Measurements from ENCODE around the gene ENG.
"Not testable (repeated sequence)": the region's sequence is repeated elsewhere in the genome, so short reads cannot be mapped to it uniquely, and the experiment has no call there.

Gene ENG

DNA sequence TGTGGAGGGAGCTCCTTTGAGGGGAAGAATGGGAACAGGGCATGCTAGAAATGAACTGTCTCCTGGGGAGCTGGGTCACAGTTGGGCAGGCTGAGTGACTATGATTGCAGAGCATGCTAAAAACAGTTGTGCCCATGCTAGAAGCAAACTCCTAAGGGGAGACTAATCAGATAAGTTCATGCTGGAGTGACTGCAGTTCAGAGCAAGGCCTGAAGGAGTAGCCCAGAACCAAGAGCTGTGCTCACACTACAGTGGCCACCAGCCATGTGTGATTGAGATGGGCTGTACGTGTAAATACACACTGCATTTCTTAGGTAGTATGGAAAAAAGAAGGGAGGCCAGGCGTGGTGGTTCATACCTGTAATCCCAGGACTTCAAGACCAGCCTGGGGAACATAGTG lies 33.3 kb upstream of the ENG start:
- no peaks in the 10 kb centered on the region for H3K27me3 ChIP-seq
- peaks cover 10% of the 10 kb centered on the region for H3K4me1 ChIP-seq
- H3K4me3 ChIP-seq (ENCODE audit: low read depth, low read length), result no peak overlapping the region
- no peaks in the 10 kb centered on the region for H3K9me3 ChIP-seq
- no peak for DNase-seq
- H3K36me3 ChIP-seq, result peaks cover 50% of the 10 kb centered on the region
- TF ChIP-seq, protein P1, sequence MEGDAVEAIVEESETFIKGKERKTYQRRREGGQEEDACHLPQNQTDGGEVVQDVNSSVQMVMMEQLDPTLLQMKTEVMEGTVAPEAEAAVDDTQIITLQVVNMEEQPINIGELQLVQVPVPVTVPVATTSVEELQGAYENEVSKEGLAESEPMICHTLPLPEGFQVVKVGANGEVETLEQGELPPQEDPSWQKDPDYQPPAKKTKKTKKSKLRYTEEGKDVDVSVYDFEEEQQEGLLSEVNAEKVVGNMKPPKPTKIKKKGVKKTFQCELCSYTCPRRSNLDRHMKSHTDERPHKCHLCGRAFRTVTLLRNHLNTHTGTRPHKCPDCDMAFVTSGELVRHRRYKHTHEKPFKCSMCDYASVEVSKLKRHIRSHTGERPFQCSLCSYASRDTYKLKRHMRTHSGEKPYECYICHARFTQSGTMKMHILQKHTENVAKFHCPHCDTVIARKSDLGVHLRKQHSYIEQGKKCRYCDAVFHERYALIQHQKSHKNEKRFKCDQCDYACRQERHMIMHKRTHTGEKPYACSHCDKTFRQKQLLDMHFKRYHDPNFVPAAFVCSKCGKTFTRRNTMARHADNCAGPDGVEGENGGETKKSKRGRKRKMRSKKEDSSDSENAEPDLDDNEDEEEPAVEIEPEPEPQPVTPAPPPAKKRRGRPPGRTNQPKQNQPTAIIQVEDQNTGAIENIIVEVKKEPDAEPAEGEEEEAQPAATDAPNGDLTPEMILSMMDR (IDR thresholded peaks at IDR 0.05; ENCODE audit: low read depth, low read length), result peak; percentile 44

DNA sequence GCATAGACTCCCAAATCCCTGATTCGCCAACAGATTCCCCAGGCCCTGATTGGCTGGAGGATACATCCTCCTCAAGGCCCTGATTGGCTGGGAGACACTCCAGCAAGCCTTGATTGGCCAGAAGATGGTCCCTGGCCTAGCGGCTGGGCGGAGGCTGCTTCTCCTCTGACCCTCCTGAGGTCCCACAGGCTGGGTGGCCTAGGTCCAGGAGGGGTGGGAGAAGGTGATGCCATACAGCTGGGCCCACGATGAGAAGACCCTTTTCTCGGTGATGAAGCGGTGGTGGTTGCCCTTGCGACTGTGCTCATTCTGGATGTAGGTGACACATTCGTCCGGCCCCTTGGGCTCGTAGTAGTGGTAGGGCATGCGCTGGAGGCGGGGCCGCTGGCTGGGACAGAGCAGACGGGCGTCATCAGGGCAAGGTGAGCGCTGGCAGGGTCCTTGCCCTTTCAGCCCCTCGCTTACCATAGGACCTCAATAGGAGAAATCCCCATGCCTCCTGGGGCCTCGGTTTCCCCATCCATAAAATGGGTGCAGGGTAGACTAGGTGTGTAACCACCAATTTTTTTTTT lies 32.0 kb upstream of the ENG start:
- H3K9me3 ChIP-seq, result no peaks in the 10 kb centered on the region
- TF ChIP-seq, protein P1 (IDR thresholded peaks at IDR 0.05; ENCODE audit: low read depth, low read length), result no peak
- H3K4me3 ChIP-seq (ENCODE audit: low read depth, low read length), result no peak overlapping the region
- no peaks in the 10 kb centered on the region for H3K27me3 ChIP-seq
- DNase-seq, result no peak
- peaks cover 42% of the 10 kb centered on the region for H3K36me3 ChIP-seq
- H3K4me1 ChIP-seq, result peaks cover 10% of the 10 kb centered on the region

DNA sequence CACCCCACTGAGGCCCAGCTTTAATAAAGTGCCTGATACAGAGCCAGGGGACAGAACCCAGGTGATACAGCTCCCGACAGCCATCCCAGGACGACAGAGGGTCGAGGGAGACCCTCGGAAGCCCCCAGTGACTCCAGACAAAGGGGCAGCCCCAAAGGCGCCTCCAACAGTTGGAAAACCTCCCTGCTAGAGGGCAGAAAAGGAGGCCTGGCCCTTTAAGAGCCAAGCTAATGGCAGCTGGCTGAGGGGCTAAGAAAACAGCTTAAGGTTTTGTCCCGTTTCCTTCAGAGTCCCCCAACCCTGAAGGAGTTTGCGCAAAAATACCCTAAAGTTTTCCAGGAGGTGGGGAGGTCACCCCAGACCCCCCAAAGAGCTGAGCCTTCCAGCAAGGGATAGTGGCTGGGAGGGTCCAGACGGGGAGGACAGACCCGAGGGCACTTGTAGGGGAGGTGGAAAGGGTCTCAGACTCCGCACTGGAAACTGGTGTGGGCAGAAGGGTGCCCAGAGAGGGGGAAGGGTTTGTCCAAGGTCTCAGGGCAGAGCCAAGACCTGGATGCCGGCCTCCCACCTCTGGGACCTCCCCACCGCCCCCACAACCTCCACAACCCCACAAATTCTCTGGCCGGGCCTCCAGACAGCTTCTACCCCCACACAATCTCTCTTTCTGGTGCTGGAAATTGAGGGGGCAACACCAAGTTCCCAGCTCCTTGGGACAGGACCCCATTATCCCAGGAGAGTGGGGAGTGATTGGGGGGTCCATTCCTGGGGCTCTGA lies 31.2 kb upstream of the ENG start:
- DNase-seq, result no peak
- TF ChIP-seq, protein P1 (IDR thresholded peaks at IDR 0.05; ENCODE audit: low read depth, low read length), result no peak
- Histone ChIP-seq H3K36me3 (peaks cover 35% of the 10 kb centered on the region), H3K9me3 (no peaks in the 10 kb centered on the region), H3K4me1 (peaks cover 10% of the 10 kb centered on the region), H3K27me3 (no peaks in the 10 kb centered on the region), H3K4me3 (ENCODE audit: low read depth, low read length) (no peak overlapping the region)

DNA sequence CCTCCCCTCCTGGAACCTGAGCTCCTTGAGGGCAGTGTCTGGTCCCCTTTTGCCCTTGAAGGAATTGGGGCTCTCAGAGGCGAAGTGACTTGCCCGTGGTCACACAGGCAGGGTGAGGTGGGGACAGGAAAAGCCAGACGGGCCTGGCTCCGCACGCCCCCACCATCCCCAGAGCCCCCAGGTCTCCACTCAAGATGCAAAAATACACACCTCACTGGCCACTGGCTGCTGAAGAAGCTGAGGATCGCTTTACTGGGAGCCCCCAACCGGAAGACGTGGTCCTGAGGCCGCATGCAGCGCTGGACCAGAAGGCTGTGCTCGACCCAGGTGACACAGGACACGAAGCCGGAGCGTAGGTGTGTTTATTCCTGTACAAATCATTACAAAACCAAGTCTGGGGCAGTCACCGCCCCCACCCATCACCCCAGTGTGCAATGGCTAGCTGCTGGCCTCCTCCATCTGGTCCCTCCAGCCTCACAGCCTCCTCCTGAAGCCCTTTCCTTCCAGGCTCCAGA lies 30.6 kb upstream of the ENG start:
- Histone ChIP-seq H3K9me3 (no peaks in the 10 kb centered on the region), H3K4me3 (ENCODE audit: low read depth, low read length) (no peak overlapping the region), H3K36me3 (peaks cover 28% of the 10 kb centered on the region), H3K27me3 (no peaks in the 10 kb centered on the region), H3K4me1 (peaks cover 10% of the 10 kb centered on the region)
- TF ChIP-seq, protein P1 (IDR thresholded peaks at IDR 0.05; ENCODE audit: low read depth, low read length), result no peak
- no peak for DNase-seq

DNA sequence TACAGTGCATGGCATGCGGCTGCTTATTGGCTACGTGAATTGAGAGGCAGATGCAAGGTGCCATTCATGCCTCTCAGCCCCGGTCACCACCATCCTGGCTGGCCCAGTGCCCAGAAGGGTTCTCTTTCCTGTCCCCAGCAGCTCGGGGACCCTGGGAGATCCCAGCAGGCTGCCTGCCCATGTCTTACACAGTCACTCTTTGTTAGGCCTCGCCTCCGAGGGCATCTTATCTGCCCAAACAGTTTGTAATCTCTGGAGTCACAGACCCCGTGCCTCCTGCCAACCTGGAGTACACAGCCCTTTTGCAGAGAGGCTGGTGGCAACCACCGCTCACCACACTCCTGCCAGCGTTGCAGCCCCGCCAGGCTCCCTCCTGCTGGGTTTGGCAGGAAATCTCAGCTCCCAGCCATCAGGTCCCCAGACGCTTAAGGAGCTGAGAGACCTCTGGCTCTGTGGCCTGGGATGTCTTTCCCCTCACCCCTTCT lies 30.0 kb upstream of the ENG start:
- peaks cover 10% of the 10 kb centered on the region for H3K4me1 ChIP-seq
- H3K4me3 ChIP-seq (ENCODE audit: low read depth, low read length), result no peak overlapping the region
- DNase-seq, result peak; percentile 74
- peaks cover 25% of the 10 kb centered on the region for H3K36me3 ChIP-seq
- H3K9me3 ChIP-seq, result no peaks in the 10 kb centered on the region
- TF ChIP-seq, protein P1 (IDR thresholded peaks at IDR 0.05; ENCODE audit: low read depth, low read length), result no peak
- no peaks in the 10 kb centered on the region for H3K27me3 ChIP-seq

DNA sequence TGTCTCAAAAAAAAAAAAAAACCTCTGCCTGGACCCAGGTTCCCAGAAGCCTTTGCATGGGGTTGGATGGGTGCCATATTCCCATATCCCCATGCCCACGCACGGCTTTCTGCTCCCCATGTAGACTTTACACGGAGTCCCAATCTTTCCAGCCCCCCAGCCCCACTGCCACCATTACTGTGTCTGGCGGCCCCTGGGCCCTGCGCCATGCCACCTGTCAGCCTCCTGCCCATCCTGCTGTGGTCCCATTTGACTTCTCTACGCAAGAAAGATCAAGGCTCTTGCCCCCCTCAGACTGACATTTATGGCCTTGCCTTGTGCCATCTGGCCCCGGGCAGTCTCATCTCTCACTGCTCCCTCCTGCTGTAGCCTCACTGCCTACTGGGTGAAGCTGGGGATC lies 29.5 kb upstream of the ENG start:
- Histone ChIP-seq H3K4me1 (peaks cover 10% of the 10 kb centered on the region), H3K4me3 (ENCODE audit: low read depth, low read length) (no peak overlapping the region), H3K27me3 (no peaks in the 10 kb centered on the region), H3K36me3 (peaks cover 25% of the 10 kb centered on the region), H3K9me3 (no peaks in the 10 kb centered on the region)
- TF ChIP-seq, protein P1 (IDR thresholded peaks at IDR 0.05; ENCODE audit: low read depth, low read length), result no peak
- DNase-seq, result no peak

DNA sequence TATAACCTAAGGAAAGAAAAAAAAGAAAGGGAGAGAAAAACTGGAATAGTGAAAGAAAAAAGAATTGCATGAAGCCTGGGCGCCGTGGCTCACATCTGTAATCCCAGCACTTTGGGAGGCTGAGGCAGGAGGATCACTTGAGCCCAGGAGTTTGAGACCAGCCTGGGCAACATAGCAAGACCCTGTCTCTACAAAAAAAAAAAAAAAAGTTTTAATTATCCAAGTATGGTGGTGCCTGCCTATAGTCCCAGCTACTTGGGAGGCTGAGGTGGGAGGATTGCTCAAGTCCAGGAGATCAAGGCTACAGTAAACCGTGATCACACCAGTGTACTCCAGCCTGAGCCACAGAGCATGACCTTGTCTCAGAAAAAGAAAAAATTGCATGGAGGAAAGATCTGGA lies 27.3 kb upstream of the ENG start:
- peaks cover 14% of the 10 kb centered on the region for H3K4me1 ChIP-seq
- not testable (repeated sequence) for H3K4me3 ChIP-seq (ENCODE audit: low read depth, low read length); H3K9me3 ChIP-seq; H3K36me3 ChIP-seq; DNase-seq; H3K27me3 ChIP-seq
